Activated T-cell treated with anti-CD3 and anti-CD28 coated beads, Interleukin-2, amount 50 U/mL, for 72 hours (primary cell): ENCODE results near the gene FBXL22. TPM values are rescaled to one million over a fixed set of nuclear protein-coding genes. Genes with fewer than 3 reads are reported as not detected.

Experiments used
- ATAC-seq, 2 donors: fragments of 150-1000 bp; cut with Tn5 transposase; replicated peaks in 1 of 2; 2 replicates each; pipeline ENCODE4 v1.10.0; 2021; ENCODE audit warnings: moderate library complexity in 2 of 2, mild to moderate bottlenecking in 1 of 2
- DNase-seq, 2 donors: peaks; one replicate each; pipeline ENCODE4 v3.0.0; 2021 to 2022; ENCODE audit warnings: mixed read lengths in 1 of 2
- H3K27ac Mint-ChIP-seq: one replicate; pipeline ENCODE4 v1.8.0; 2022; ENCODE audit warnings: mild to moderate bottlenecking, moderate library complexity, mixed read lengths
- H3K27me3 Mint-ChIP-seq: one replicate; pipeline ENCODE4 v1.8.0; 2022; ENCODE audit warnings: low read depth, mixed read lengths
- H3K36me3 Mint-ChIP-seq, 2 donors: one replicate each; pipeline ENCODE4 v1.8.0; 2022; ENCODE audit warnings: mixed read lengths in 2 of 2, mild to moderate bottlenecking in 1 of 2; ENCODE audit not compliant: insufficient read depth in 2 of 2
- H3K4me1 Mint-ChIP-seq: one replicate; pipeline ENCODE4 v1.8.0; 2022; ENCODE audit warnings: low read depth, mixed read lengths
- H3K4me3 Mint-ChIP-seq, 2 donors: one replicate each; pipeline ENCODE4 v1.8.0; 2022; ENCODE audit warnings: mild to moderate bottlenecking in 2 of 2, mixed read lengths in 2 of 2, moderate library complexity in 2 of 2
- H3K9me3 Mint-ChIP-seq, 2 donors: one replicate each; pipeline ENCODE4 v1.8.0; 2022; ENCODE audit warnings: mixed read lengths in 2 of 2
- total RNA-seq, 2 donors: library from RNA; stranded (reverse); gene quantifications; one replicate each; pipeline ENCODE4 v1.2.3, GENCODE V29; 2022

FBXL22 gene
- total RNA-seq, 2 donors from 2014 or later = 0.79 to 1.3 TPM

- peaks cover 83% of the 10 kb centered on the region for H3K4me1 Mint-ChIP-seq
- no peak for DNase-seq
Measured at GRCh38 chr15:63598473-63599400, 1.6 kb downstream of the FBXL22 start.

GRCh38 chr15:63599401-63600000 lies 2.3 kb downstream of the FBXL22 start:
- Mint-ChIP-seq H3K4me3 (peak overlapping the region; percentile 90), H3K4me1 (peaks cover 79% of the 10 kb centered on the region), H3K36me3 (no peaks in the 10 kb centered on the region), H3K27ac (peak overlapping the region; percentile 43), H3K27me3 (no peaks in the 10 kb centered on the region), H3K9me3 (no peaks in the 10 kb centered on the region)
- peak; percentile 42 to 46 for DNase-seq
- ATAC-seq = no peak

More at GRCh38 chr15:63598473-63599400, 1.6 kb downstream of the FBXL22 start:
- Mint-ChIP-seq H3K27me3 (no peaks in the 10 kb centered on the region), H3K27ac (peak overlapping the region; percentile 29), H3K4me3 (peak overlapping the region; percentile 90), H3K36me3 (no peaks in the 10 kb centered on the region), H3K9me3 (no peaks in the 10 kb centered on the region)
- no peak for ATAC-seq

DNA sequence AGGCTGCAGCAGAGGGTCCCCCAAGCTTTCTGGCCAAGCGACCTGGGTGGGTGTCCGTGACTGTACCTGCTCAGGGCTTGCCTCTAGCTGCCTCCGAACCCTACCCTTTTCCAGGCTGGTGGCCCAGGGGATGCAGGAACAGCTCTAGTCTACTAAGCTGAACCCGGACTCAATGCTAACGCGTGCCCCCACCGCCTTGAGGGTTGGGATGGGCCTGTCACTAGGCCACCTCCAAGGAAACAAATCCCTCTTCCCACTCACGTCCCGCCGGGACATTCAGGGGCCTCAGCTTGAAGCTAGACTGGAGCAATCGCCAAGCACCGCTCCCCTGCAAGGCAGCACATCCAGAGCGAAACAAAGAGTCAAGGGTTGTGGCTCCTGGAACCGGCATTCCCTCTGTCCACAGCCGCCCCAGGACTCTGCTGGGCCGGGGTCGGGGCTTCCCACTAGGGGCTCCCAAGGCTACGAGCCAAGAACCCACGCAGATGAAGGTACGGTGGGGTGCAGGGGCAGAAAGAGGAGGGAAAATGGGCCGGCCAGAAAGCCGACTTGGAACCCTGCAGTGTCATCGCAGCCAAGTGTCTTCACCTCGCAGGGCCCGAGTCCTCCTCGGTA lies 2.9 kb downstream of the FBXL22 start:
- Mint-ChIP-seq H3K36me3 (no peaks in the 10 kb centered on the region), H3K9me3 (no peaks in the 10 kb centered on the region), H3K4me1 (peaks cover 79% of the 10 kb centered on the region), H3K4me3 (peak overlapping the region; percentile 90), H3K27me3 (no peaks in the 10 kb centered on the region), H3K27ac (peak overlapping the region; percentile 45)
- peak in 1 of 2 donors; percentile 2 for ATAC-seq
- no peak for DNase-seq

- peak overlapping the region; percentile 91 for H3K27ac Mint-ChIP-seq
- H3K4me1 Mint-ChIP-seq = peaks cover 79% of the 10 kb centered on the region
Measured at GRCh38 chr15:63600616-63601025, 3.4 kb downstream of the FBXL22 start.

DNA sequence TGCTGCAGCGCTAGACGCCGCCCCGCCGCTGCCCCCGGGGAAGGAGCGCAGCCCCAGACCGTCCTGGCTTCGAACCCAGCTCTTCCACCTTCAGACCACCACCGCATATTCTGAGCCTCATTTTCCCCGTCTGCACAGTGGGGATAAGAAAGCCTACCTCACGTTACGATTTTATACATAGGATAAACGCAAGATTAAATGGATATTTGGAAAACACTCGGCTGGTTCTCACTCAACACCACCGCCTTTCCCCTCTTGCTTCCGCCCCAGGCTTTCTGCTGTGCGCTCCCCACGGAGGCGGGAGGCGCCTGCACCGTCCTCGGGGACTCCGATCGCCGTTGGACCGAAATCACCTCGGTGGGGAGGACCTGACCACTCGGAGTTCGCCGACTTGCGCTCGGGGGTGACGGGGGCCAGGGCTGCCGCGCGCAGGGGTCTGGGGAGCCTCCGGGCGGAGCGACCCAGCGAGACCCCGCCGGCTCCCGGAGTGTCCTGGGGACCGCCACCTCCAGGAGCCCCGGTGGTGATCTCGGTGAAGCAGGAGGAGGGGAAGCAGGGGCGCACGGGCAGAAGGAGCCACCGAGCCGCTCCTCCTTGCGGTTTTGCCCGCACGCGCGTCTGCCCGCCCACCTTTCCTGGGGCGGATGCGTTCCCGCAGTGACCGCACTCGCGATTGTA lies 4.0 kb downstream of the FBXL22 start:
- H3K27me3 Mint-ChIP-seq = no peaks in the 10 kb centered on the region
- peak; percentile 68 to 72 for DNase-seq
- H3K36me3 Mint-ChIP-seq = no peaks in the 10 kb centered on the region
- H3K4me1 Mint-ChIP-seq = peaks cover 79% of the 10 kb centered on the region
- peak overlapping the region; percentile 90 to 97 for H3K4me3 Mint-ChIP-seq
- peak; percentile 15 to 18 for ATAC-seq
- peak overlapping the region; percentile 91 for H3K27ac Mint-ChIP-seq
- no peaks in the 10 kb centered on the region for H3K9me3 Mint-ChIP-seq

More at GRCh38 chr15:63600616-63601025, 3.4 kb downstream of the FBXL22 start:
- ATAC-seq (peak; percentile 80 to 81), DNase-seq (peak; percentile 94)
- H3K36me3 Mint-ChIP-seq = no peaks in the 10 kb centered on the region
- no peaks in the 10 kb centered on the region for H3K27me3 Mint-ChIP-seq
- peak overlapping the region; percentile 90 to 97 for H3K4me3 Mint-ChIP-seq
- H3K9me3 Mint-ChIP-seq = no peaks in the 10 kb centered on the region

- DNase-seq (no peak), ATAC-seq (no peak)
- peak overlapping the region; percentile 91 for H3K27ac Mint-ChIP-seq
- H3K36me3 Mint-ChIP-seq = no peaks in the 10 kb centered on the region
- no peaks in the 10 kb centered on the region for H3K27me3 Mint-ChIP-seq
- no peaks in the 10 kb centered on the region for H3K9me3 Mint-ChIP-seq
- peak overlapping the region; percentile 90 to 97 for H3K4me3 Mint-ChIP-seq
- H3K4me1 Mint-ChIP-seq = peaks cover 78% of the 10 kb centered on the region
Measured at GRCh38 chr15:63601704-63602185, 4.6 kb downstream of the FBXL22 start.

DNA sequence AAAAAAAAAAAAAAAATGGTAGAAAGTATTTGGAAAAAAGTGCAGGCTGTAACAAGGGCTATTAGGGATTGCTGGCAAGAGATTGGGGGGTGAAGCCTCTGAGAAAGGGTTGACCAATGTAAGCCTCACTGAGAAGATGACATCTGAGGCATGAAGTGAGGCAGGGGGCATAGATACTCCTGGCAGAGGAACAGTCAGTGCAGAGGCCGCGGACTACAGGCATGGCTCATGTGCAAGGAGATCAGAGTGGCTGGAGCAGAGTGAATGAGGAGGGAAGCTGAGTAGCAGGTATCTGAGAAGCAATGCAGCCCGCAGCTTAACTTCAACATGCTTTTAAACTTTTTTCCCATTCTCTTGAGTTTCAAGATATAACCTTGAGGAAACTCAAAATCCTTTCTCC lies 5.4 kb downstream of the FBXL22 start:
- no peak for DNase-seq
- no peak overlapping the region for H3K27ac Mint-ChIP-seq

DNA sequence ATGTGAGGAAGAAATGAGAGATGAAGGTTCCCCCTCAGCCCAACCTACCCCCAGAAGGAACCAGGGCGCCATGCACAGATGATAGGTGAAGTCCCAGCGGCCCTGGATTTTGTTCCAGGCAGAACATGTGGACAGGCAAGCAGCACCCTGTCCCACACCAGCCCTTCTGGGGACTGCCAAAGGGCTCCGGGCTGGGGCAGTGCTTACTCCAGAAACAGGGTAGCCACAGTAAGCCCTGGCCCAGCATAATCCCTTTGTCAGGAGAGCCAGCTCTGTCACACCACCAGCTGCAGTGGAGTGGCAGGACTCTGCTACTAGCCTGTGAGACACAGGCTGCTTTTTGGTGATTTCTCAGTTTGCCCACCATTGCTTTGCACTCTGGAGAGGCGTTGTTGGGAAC lies 6.3 kb downstream of the FBXL22 start:
- ATAC-seq = no peak
- no peaks in the 10 kb centered on the region for H3K9me3 Mint-ChIP-seq
- DNase-seq = no peak
- peaks cover 63% of the 10 kb centered on the region for H3K4me1 Mint-ChIP-seq
- no peaks in the 10 kb centered on the region for H3K27me3 Mint-ChIP-seq
- peaks cover 0 to 8% of the 10 kb centered on the region in 2 donors for H3K36me3 Mint-ChIP-seq
- no peak overlapping the region for H3K27ac Mint-ChIP-seq
- H3K4me3 Mint-ChIP-seq = no peak overlapping the region

More for the DNA sequence above, 5.4 kb downstream of the FBXL22 start:
- H3K4me3 Mint-ChIP-seq = peak overlapping the region; percentile 21 to 38
- H3K36me3 Mint-ChIP-seq = peaks cover 0 to 2% of the 10 kb centered on the region in 2 donors
- peaks cover 69% of the 10 kb centered on the region for H3K4me1 Mint-ChIP-seq
- ATAC-seq = no peak
- no peaks in the 10 kb centered on the region for H3K9me3 Mint-ChIP-seq
- H3K27me3 Mint-ChIP-seq = no peaks in the 10 kb centered on the region

DNA sequence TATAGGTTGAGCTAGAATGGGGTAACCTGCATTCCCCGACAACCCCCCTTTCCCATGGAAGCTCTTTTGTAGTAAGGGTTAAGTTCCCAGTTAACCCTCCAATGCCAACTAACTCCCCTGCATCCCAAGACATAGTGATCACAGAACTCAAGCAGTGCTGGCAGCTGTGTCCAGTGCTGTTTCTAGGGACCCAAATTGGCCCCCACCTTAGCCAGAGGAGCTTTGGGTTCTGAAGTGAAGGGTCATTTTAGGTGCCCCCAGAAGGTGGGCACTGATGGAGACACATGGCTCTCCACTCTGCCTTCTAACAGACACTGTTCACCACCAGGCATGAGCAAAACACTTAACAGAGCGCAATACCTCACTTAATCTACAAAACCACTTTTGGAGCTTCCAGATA lies 7.1 kb downstream of the FBXL22 start:
- ATAC-seq = no peak
- DNase-seq = no peak

GRCh38 chr15:63605036-63605435 lies 7.8 kb downstream of the FBXL22 start:
- H3K4me1 Mint-ChIP-seq = peaks cover 57% of the 10 kb centered on the region
- DNase-seq (no peak), ATAC-seq (no peak)
- peaks cover 0 to 12% of the 10 kb centered on the region in 2 donors for H3K36me3 Mint-ChIP-seq
- H3K9me3 Mint-ChIP-seq = no peaks in the 10 kb centered on the region
- peak overlapping the region; percentile 85 for H3K27ac Mint-ChIP-seq
- H3K27me3 Mint-ChIP-seq = no peaks in the 10 kb centered on the region
- H3K4me3 Mint-ChIP-seq = peak overlapping the region; percentile 51 to 62

More for the DNA sequence above, 7.1 kb downstream of the FBXL22 start:
- no peaks in the 10 kb centered on the region for H3K9me3 Mint-ChIP-seq
- no peak overlapping the region for H3K27ac Mint-ChIP-seq
- H3K4me1 Mint-ChIP-seq = peaks cover 57% of the 10 kb centered on the region
- no peak overlapping the region for H3K4me3 Mint-ChIP-seq
- no peaks in the 10 kb centered on the region for H3K27me3 Mint-ChIP-seq
- H3K36me3 Mint-ChIP-seq = peaks cover 0 to 12% of the 10 kb centered on the region in 2 donors

- peaks cover 63% of the 10 kb centered on the region for H3K4me1 Mint-ChIP-seq
- H3K27ac Mint-ChIP-seq = peak overlapping the region; percentile 80
- peak overlapping the region; percentile 34 to 50 for H3K4me3 Mint-ChIP-seq
- no peaks in the 10 kb centered on the region for H3K9me3 Mint-ChIP-seq
- ATAC-seq (peak; percentile 61 to 74), DNase-seq (peak; percentile 71 to 72)
- peaks cover 0 to 14% of the 10 kb centered on the region in 2 donors for H3K36me3 Mint-ChIP-seq
- H3K27me3 Mint-ChIP-seq = no peaks in the 10 kb centered on the region
Measured at GRCh38 chr15:63605816-63606215, 8.6 kb downstream of the FBXL22 start.

GRCh38 chr15:63606308-63606707 lies 9.1 kb downstream of the FBXL22 start:
- peaks cover 3 to 18% of the 10 kb centered on the region in 2 donors for H3K36me3 Mint-ChIP-seq
- ATAC-seq (no peak), DNase-seq (no peak)
- H3K9me3 Mint-ChIP-seq = no peaks in the 10 kb centered on the region
- no peaks in the 10 kb centered on the region for H3K27me3 Mint-ChIP-seq
- peak overlapping the region; percentile 34 to 50 for H3K4me3 Mint-ChIP-seq
- peak overlapping the region; percentile 80 for H3K27ac Mint-ChIP-seq
- peaks cover 68% of the 10 kb centered on the region for H3K4me1 Mint-ChIP-seq
